HCT116 (cell line): ENCODE measurements around the gene MAL. TPM values are rescaled to one million over a fixed set of nuclear protein-coding genes. Genes with fewer than 3 reads are reported as not detected.

Experiments used
- ATAC-seq: fragments of 200-7000 bp; cut with Tn5 transposase; 2 replicates; pipeline ENCODE4 v1.9.1; 2020; ENCODE audit warnings: mild to moderate bottlenecking, moderate library complexity
- BruUV-seq: library from RNA; stranded (reverse); fragments of 400-500 nt; replicated peaks from 2 replicates; lab custom pipeline; 2021; lab: Mats Ljungman, UMichigan
- CTCF ChIA-PET: fragments of 300-600 bp; sonication (Branson Sonifier 250); formaldehyde crosslinking; loops from one replicate; lab custom pipeline; 2021; ENCODE audit warnings: antibody characterized with exemption; lab: Charles Lee
- POLR2A ChIA-PET: fragments of 300-600, 350-600 bp; sonication (Branson Sonifier 250); formaldehyde crosslinking; loops from one replicate; lab custom pipeline; 2021; ENCODE audit warnings: antibody characterized with exemption; lab: Charles Lee
- RAD21 ChIA-PET, 2 experiments: fragments of 300-600 bp; sonication (Branson Sonifier 250); formaldehyde crosslinking; loops; one replicate each; lab custom pipeline; 2023; ENCODE audit warnings: low total read pairs in 2 of 2; ENCODE audit not compliant: uncharacterized antibody in 2 of 2, unreplicated experiment in 2 of 2, low non-redundant PET in 1 of 2; lab: Charles Lee
- DNase-seq: peaks from one replicate; pipeline ENCODE4 v3.0.0-alpha.2; 2010; ENCODE audit warnings: low read depth, low spot score
- H2AFZ ChIP-seq: fragments of 200-600 bp; shearing (Covaris generic), sonication (generic); 2 replicates; pipeline ENCODE4 v1.6.1; 2017; ENCODE audit warnings: low read depth, mixed run types, mixed read lengths, antibody characterized with exemption, low read length; ENCODE audit not compliant: poor library complexity, severe bottlenecking
- H3K27ac ChIP-seq: 2 replicates; pipeline ENCODE4 v1.5.1; 2012; ENCODE audit warnings: low read depth, low read length
- H3K27me3 ChIP-seq: fragments of 200-600 bp; sonication (generic); 2 replicates; pipeline ENCODE4 v1.6.1; 2016; ENCODE audit warnings: mixed run types, low read length, mixed read lengths; ENCODE audit not compliant: insufficient read depth
- H3K36me3 ChIP-seq, 2 experiments: fragments of 200-500 bp in 1 of 2; fragments of 200-600 bp in 1 of 2; sonication (Bioruptor generic) in 1 of 2; sonication (generic) in 1 of 2; 2 replicates each; pipeline versions ENCODE4 v1.5.1 to v1.6.1; 2014 to 2016; ENCODE audit warnings: low read length in 2 of 2, inconsistent platforms in 1 of 2, mixed read lengths in 1 of 2, mixed run types in 1 of 2; ENCODE audit not compliant: insufficient read depth in 2 of 2, control insufficient read depth in 1 of 2
- H3K4me1 ChIP-seq, 2 experiments: fragments of 200-600 bp in 1 of 2; sonication (generic) in 1 of 2; 2 replicates each; pipeline versions ENCODE4 v1.5.1 to v1.6.1; 2012 to 2017; ENCODE audit warnings: low read length in 2 of 2, inconsistent platforms in 1 of 2, mild to moderate bottlenecking in 1 of 2, mixed read lengths in 1 of 2, mixed run types in 1 of 2, moderate library complexity in 1 of 2; ENCODE audit not compliant: insufficient read depth in 2 of 2, control insufficient read depth in 1 of 2
- H3K4me2 ChIP-seq: fragments of 200-600 bp; sonication (generic); 2 replicates; pipeline ENCODE4 v1.6.1; 2017; ENCODE audit warnings: mixed run types, low read length, mixed read lengths
- H3K4me3 ChIP-seq, 2 experiments: fragments of 200-600 bp in 1 of 2; sonication (generic) in 1 of 2; replicated peaks in 1 of 2; 2 replicates each; pipeline ENCODE4 v1.5.1; 2011 to 2016; ENCODE audit warnings: low read length in 2 of 2, control low read depth in 1 of 2, low read depth in 1 of 2, mild to moderate bottlenecking in 1 of 2, mixed read lengths in 1 of 2, mixed run types in 1 of 2
- H3K79me2 ChIP-seq: fragments of 200-600 bp; sonication (generic); 2 replicates; pipeline ENCODE4 v1.6.1; 2017; ENCODE audit warnings: mild to moderate bottlenecking, mixed run types, low read length, moderate library complexity, mixed read lengths; ENCODE audit not compliant: insufficient read depth
- H3K9ac ChIP-seq: fragments of 200-600 bp; sonication (generic); 2 replicates; pipeline ENCODE4 v1.6.1; 2016; ENCODE audit warnings: low read length, mixed read lengths
- H3K9me2 ChIP-seq: fragments of 200-600 bp; sonication (generic), shearing (Covaris generic); 2 replicates; pipeline ENCODE4 v1.6.1; 2017; ENCODE audit warnings: mixed run types, mild to moderate bottlenecking, moderate library complexity; ENCODE audit not compliant: insufficient read depth
- H3K9me3 ChIP-seq, 2 experiments: fragments of 200-500 bp in 1 of 2; fragments of 200-600 bp in 1 of 2; sonication (Bioruptor generic) in 1 of 2; sonication (generic) in 1 of 2; 2 replicates each; pipeline ENCODE4 v1.6.1; 2014 to 2017; ENCODE audit warnings: low read length in 2 of 2, mixed read lengths in 2 of 2, inconsistent platforms in 1 of 2, low read depth in 1 of 2, mild to moderate bottlenecking in 1 of 2, mixed run types in 1 of 2, moderate library complexity in 1 of 2; ENCODE audit not compliant: control insufficient read depth in 1 of 2, insufficient read depth in 1 of 2
- H4K20me1 ChIP-seq: fragments of 200-600 bp; sonication (generic), shearing (Covaris generic); 2 replicates; pipeline ENCODE4 v1.6.1; 2017; ENCODE audit warnings: mixed run types, mild to moderate bottlenecking, moderate library complexity; ENCODE audit not compliant: insufficient read depth
- ATF3 ChIP-seq: IDR thresholded peaks from 2 replicates; pipeline ENCODE4 v1.6.1; 2012
- CBX3 ChIP-seq: IDR thresholded peaks from 2 replicates; pipeline ENCODE4 v1.6.1; 2012; ENCODE audit warnings: low read depth
- CTCF ChIP-seq, 3 experiments: fragments of 200-600 bp in 1 of 3; sonication (generic) in 1 of 3; IDR thresholded peaks in 2 of 3; conservative IDR thresholded peaks in 1 of 3; 2 replicates each; pipeline ENCODE4 v1.5.1; 2012 to 2017; ENCODE audit warnings: low read depth in 2 of 3, low read length in 2 of 3, antibody characterized with exemption in 1 of 3, borderline replicate concordance in 1 of 3, control low read depth in 1 of 3, mild to moderate bottlenecking in 1 of 3, mixed read lengths in 1 of 3, mixed run types in 1 of 3, moderate library complexity in 1 of 3; ENCODE audit not compliant: insufficient read depth in 1 of 3
- ELF1 ChIP-seq: IDR thresholded peaks from 2 replicates; pipeline ENCODE4 v1.6.1; 2012; ENCODE audit warnings: low read depth, borderline replicate concordance
- EZH2 ChIP-seq: fragments of 200-600 bp; sonication (generic); IDR thresholded peaks from 2 replicates; pipeline ENCODE4 v1.6.1; 2017; ENCODE audit warnings: antibody characterized with exemption, mixed run types
- EZH2phosphoT487 ChIP-seq: fragments of 200-600 bp; IDR thresholded peaks from 2 replicates; pipeline ENCODE4 v1.6.1; 2018; ENCODE audit warnings: antibody characterized with exemption, borderline replicate concordance
- FOSL1 ChIP-seq: IDR thresholded peaks from 2 replicates; pipeline ENCODE4 v1.6.1; 2012; ENCODE audit warnings: low read depth
- JUND ChIP-seq: IDR thresholded peaks from 2 replicates; pipeline ENCODE4 v1.6.1; 2012
- MAX ChIP-seq: IDR thresholded peaks from 2 replicates; pipeline ENCODE4 v1.6.1; 2012
- POLR2A ChIP-seq: IDR thresholded peaks from 2 replicates; pipeline ENCODE4 v1.7.0; 2011; ENCODE audit warnings: borderline replicate concordance; ENCODE audit not compliant: insufficient read depth, insufficient read length; ENCODE audit errors: extremely low read depth
- POLR2AphosphoS5 ChIP-seq: IDR thresholded peaks from 2 replicates; pipeline ENCODE4 v1.6.1; 2011; ENCODE audit warnings: mild to moderate bottlenecking, low read depth, low read length, moderate library complexity
- RAD21 ChIP-seq: IDR thresholded peaks from 2 replicates; pipeline ENCODE4 v1.6.1; 2012; ENCODE audit warnings: low read depth, mild to moderate bottlenecking
- REST ChIP-seq: IDR thresholded peaks from 2 replicates; pipeline ENCODE4 v1.6.1; 2012; ENCODE audit warnings: low read depth
- SP1 ChIP-seq: IDR thresholded peaks from 2 replicates; pipeline ENCODE4 v1.6.1; 2012; ENCODE audit warnings: low read depth
- SRF ChIP-seq: IDR thresholded peaks from 2 replicates; pipeline ENCODE4 v1.6.1; 2012; ENCODE audit warnings: low read depth
- TCF7L2 ChIP-seq: IDR thresholded peaks from 2 replicates; pipeline ENCODE4 v1.7.0; 2011; ENCODE audit warnings: borderline replicate concordance, inconsistent platforms; ENCODE audit not compliant: insufficient read depth, insufficient read length; ENCODE audit errors: extremely low read depth
- YY1 ChIP-seq: IDR thresholded peaks from 2 replicates; pipeline ENCODE4 v1.6.1; 2011; ENCODE audit warnings: low read length, low read depth, moderate library complexity, mild to moderate bottlenecking; ENCODE audit not compliant: insufficient replicate concordance; ENCODE audit errors: extremely low read depth
- ZBTB33 ChIP-seq: IDR thresholded peaks from 2 replicates; pipeline ENCODE4 v1.6.1; 2011; ENCODE audit warnings: mild to moderate bottlenecking, low read length, moderate library complexity; ENCODE audit not compliant: insufficient replicate concordance; ENCODE audit errors: extremely low read depth
- ZFX ChIP-seq: fragments of 450-650 bp; IDR thresholded peaks from 2 replicates; pipeline ENCODE4 v1.6.1; 2017
- ZNF274 ChIP-seq: fragments of 200-500 bp; sonication (Bioruptor generic); IDR thresholded peaks from 2 replicates; pipeline ENCODE4 v1.6.1; 2014; ENCODE audit warnings: mild to moderate bottlenecking, low read depth, low read length, inconsistent platforms
- intact Hi-C: fragments of 100-400 bp; cut with micrococcal nuclease; formaldehyde crosslinking; loops from 2 replicates; pipeline ENCODE4 v1.10.0; 2022
- total RNA-seq: library from RNA; stranded (reverse); gene quantifications from one replicate; pipeline ENCODE4 v1.2.1, GENCODE V29; 2021; ENCODE audit not compliant: unreplicated experiment

MAL gene
- total RNA-seq, 1 experiment from 2014 or later: not detected

- RAD21 ChIA-PET: no interaction called here
- Histone ChIP-seq H3K4me2 (no peak overlapping the region), H3K9me2 (no peaks in the 10 kb centered on the region), H2AFZ (no peak overlapping the region), H3K27ac (no peak overlapping the region), H3K79me2 (peaks cover 30% of the 10 kb centered on the region)
- no TSS peak for BruUV-seq
- POLR2A ChIA-PET: no interaction called here
- no peak for TF ChIP-seq EZH2
- TF ChIP-seq REST: no peak
- TF ChIP-seq MAX: no peak
- TF ChIP-seq YY1: no peak
- TF ChIP-seq ZNF274: no peak
- no peak for TF ChIP-seq CTCF (IDR thresholded peaks at IDR 0.05 in 2 of 3, conservative IDR thresholded peaks at IDR 0.05 in 1 of 3; ENCODE audit: borderline replicate concordance in 1 of 3, insufficient read depth in 1 of 3, low read depth in 2 of 3, low read length in 2 of 3)
- no peak for TF ChIP-seq ZFX
- no peak for TF ChIP-seq TCF7L2
- no peak for TF ChIP-seq SP1
- TF ChIP-seq SRF: no peak
- no peak for TF ChIP-seq FOSL1
- no peak for TF ChIP-seq JUND
- TF ChIP-seq ATF3: no peak
- TF ChIP-seq POLR2A: no peak
- TF ChIP-seq POLR2AphosphoS5: no peak
- no peak for TF ChIP-seq RAD21
- TF ChIP-seq EZH2phosphoT487: no peak
- TF ChIP-seq CBX3: no peak
- TF ChIP-seq ELF1: no peak
- TF ChIP-seq ZBTB33: no peak
- TF ChIP-seq, all 23 proteins: peak for 0
- Histone ChIP-seq H3K36me3 (peaks cover 15 to 27% of the 10 kb centered on the region in 2 experiments), H3K4me1 (no peaks in the 10 kb centered on the region), H3K27me3 (no peaks in the 10 kb centered on the region), H4K20me1 (no peaks in the 10 kb centered on the region), H3K9me3 (no peaks in the 10 kb centered on the region), H3K4me3 (no peak overlapping the region), H3K9ac (no peak overlapping the region)
- intact Hi-C loops: no loop called here
- no peak for DNase-seq
- ATAC-seq: no peak
- CTCF ChIA-PET: interaction anchor here (2.0 kb wide), 1 partner anchor 15 kb away, joined by 6 read pairs; no protein-coding TSS in a partner anchor
Observed at GRCh38 chr2:95091885-95092555, 66.5 kb downstream of the MAL start.
